GM04503 (cell line): ENCODE measurements around the gene C15orf40.
"Not testable (repeated sequence)": the region's sequence is repeated elsewhere in the genome, so short reads cannot be mapped to it uniquely, and the experiment has no call there.

Source experiments
- DNase-seq: peaks from one replicate; pipeline ENCODE4 v3.0.0-alpha.2; 2012; ENCODE audit warnings: low read depth

The C15orf40 gene

DNA sequence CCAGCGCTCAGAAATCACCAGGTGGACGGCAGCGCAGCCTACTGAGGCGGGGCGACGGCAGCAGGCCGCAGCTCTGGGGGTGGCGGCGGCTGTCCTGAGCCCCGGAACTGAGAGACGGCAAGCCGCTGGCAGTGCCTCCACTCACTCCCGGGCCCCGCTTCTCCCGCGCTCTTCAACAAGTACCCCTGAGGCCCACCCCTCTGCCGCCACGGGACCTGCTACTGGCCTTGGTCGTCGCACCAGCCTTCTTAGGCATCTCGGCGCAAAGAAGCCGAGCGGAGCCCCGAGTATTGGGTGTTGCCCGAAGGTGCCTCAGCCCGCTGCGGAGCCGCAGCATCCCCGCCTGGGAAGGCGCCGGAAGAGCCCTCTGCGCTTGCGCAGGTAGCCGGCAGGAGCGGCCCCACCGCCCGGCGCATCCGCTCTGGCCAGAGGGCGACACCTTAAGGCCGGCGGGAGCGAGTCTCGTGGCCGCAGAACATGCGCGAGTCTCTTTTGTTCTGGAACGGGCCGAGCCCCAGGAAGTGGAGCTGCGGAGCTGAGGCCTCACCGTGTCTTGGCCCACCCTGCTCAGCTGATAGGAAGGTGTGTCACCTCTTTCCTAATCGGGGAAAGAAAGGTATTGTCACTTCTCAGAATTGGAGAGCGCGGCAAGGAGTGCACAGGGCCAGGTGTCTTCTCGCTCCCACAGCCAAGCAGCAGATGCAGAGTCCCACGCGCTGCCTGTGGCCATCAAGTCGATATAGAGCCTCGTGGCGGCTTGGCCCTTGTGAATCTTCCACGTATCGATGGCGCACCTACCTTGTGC lies at the start of gene C15orf40:
TSS of gene C15orf40 (minus strand) at position 369 of the 805 bp plus-strand sequence. CDS start at position 337, 32 bp downstream.
- no peak for DNase-seq

DNA sequence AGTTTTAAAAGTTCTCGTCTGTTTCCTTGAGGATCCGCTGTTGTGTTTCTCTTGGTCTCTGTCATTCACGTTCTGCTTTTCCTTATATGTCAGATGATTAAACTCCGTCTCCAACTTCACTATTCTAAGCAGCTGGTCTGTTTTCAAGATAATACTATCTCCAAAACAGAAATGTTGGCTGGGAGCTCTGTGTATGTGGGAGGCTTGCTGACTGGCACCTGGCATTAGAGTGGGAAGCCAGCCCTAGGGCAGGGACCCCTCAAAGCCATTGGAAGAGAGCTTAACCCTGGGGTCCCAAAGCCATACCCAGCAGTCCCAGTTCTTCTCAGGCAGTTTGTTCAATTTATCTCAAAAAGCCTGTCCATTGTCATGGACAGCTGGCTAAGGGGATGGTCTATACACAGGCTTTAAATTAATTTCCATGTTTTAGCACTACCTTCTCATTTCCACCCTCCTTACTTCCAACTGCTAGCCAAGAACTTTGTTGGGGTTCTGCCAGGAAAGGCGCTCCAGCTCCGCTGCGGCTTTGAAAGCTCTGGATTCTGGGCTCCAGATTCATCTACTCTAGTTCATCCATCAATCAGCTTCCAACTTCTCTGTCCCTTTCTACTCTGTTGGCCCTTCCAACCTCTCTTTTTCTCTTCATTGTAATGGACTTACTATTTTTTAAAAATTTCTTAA lies 46.4 kb upstream of the C15orf40 start:
- DNase-seq = no peak

DNA sequence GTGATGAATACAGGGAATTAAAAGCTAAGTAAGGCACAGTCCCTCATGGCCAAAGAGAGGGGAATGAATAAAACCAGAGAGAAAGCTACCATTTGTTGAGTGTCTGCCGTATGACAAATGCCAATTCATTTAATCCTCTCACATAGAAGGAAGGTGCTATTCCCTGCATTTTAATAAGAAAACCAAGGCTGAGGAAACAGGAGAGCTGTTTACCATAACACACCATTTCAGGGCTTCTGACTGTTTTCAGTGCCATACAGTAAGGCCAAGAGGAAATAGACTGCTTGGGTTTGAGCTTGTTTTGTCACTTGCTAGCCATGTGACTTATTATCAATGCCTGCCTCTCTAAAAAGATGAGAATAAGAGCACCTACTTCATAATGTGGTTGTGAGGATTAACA lies 45.6 kb upstream of the C15orf40 start:
- DNase-seq = no peak

- DNase-seq = peak; percentile 53
Measured at GRCh38 chr15:83053151-83053550, 41.7 kb upstream of the C15orf40 start.

- no peak for DNase-seq
Measured at GRCh38 chr15:83046558-83047127, 35.2 kb upstream of the C15orf40 start.

GRCh38 chr15:83044156-83044555 lies 32.7 kb upstream of the C15orf40 start:
- DNase-seq = no peak

DNA sequence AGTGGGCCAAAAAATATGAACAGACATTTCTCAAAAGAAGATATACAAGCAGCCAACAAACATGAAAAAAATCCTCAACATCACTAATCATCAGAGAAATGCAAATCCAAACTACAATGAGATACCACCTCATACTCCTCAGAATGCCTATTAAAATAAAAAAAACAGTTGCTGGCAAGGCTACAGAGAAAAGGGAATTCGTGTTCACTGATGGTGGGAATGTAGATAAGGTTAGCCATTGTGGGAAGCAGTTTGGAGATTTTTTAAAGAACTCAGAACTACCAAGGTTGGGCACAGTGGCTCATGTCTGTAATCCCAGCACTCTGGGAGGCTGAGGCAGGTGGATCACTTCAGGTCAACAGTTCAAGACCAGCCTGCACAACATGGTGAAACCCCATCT lies 27.8 kb upstream of the C15orf40 start:
- no peak for DNase-seq

GRCh38 chr15:83036253-83036652 lies 24.8 kb upstream of the C15orf40 start:
- DNase-seq = no peak

GRCh38 chr15:83031234-83031633 lies 19.8 kb upstream of the C15orf40 start:
- DNase-seq = not testable (repeated sequence)

DNA sequence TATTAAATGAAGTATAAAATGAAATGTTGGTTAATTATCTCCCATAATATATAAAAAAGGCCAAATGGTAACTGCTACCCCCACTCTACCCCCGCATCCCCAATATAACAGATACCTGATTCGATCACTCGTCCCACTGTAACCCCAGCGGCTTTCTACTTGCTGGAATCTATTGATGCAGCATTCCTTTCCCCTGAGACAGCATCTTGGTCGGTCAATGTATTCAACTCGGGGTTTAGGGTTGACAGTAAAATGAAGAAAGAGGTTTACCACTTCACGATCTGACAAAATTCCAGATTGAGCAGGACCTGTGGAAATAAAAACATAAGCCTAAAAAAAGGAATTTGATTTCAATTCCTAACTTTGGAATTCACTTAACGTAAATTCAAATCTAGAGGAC lies 18.6 kb upstream of the C15orf40 start:
- no peak for DNase-seq

- DNase-seq = no peak
Measured at GRCh38 chr15:83018436-83018835, 7.0 kb upstream of the C15orf40 start.

GRCh38 chr15:83016906-83017305 lies 5.5 kb upstream of the C15orf40 start:
- no peak for DNase-seq

- DNase-seq = no peak
Measured at GRCh38 chr15:83015361-83015760, 3.9 kb upstream of the C15orf40 start.

DNA sequence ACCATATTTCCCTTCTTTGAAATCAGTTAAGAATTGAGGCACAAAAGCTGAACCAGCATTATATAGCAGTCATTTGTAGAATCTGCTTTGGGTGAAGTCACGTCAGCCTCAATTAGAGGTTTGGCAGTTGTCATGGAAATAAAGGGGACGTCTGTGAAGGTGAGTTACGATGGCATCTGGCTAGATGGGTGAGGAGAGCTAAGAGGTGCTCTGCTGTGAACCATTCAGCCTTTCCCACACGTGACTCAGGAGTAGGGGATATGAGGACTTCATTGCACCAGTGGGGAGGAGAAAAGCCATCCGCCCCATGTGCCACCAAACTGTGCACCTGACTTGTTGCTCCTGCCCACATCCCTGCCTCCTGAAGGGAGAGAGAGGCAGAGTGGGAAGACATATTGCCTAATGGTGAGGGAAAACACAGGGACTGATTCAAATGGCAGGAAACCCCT lies 2.8 kb upstream of the C15orf40 start:
- DNase-seq = no peak

DNA sequence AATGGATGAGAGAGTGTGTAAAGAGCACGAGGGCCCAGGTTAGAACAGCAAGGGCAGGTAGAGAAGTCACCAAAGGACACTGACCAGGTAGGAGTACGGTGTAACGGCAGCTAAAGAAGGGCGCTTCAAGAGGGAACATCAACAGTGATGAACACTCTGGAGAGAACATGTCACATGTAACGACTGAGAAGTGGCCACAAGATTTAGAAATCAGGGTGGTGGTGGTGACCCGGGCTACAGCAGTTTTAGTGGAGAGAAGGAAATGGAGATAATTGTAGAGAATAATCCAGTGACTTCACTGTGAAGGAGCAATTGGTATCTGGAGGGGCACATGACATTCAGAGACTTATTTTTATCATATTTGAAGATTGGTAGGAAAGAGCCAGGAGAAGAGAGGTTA lies 1.2 kb upstream of the C15orf40 start:
- no peak for DNase-seq

DNA sequence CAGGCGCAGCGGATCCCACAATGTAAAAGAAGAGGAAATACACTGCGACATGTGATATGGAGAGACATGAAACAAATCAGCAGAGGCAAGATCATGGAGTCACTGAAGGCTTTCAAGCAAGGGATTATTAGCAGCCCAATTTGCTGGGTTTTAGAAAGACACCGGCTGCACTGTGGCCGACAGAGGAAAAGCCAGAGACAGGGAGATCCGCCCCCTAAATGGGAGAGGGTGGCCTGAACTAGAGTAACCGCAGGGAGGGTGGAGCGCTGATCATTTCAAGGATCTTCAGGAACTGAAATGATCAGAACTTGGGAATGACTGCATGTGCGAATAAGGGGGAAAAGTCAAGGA lies 612 bp upstream of the C15orf40 start:
- no peak for DNase-seq

GRCh38 chr15:83010709-83011270 lies 649 bp downstream of the C15orf40 start:
- DNase-seq = no peak

DNA sequence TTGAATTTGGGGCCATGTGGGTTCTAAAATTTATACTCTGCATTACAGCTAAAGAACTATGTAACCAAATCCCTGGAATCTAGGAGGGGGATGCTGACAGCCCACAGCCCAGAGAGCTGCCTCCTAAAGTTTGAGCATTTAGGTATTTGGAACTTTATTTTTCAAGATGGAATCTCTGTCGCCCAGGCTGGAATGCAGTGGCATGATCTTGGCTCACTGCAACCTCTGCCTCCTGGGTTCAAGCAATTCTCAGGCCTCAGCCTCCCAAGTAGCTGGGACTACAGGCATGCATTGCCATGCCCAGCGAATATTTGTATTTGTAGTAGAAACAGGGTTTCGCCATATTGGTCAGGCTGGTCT lies 10.8 kb downstream of the C15orf40 start:
- not testable (repeated sequence) for DNase-seq

DNA sequence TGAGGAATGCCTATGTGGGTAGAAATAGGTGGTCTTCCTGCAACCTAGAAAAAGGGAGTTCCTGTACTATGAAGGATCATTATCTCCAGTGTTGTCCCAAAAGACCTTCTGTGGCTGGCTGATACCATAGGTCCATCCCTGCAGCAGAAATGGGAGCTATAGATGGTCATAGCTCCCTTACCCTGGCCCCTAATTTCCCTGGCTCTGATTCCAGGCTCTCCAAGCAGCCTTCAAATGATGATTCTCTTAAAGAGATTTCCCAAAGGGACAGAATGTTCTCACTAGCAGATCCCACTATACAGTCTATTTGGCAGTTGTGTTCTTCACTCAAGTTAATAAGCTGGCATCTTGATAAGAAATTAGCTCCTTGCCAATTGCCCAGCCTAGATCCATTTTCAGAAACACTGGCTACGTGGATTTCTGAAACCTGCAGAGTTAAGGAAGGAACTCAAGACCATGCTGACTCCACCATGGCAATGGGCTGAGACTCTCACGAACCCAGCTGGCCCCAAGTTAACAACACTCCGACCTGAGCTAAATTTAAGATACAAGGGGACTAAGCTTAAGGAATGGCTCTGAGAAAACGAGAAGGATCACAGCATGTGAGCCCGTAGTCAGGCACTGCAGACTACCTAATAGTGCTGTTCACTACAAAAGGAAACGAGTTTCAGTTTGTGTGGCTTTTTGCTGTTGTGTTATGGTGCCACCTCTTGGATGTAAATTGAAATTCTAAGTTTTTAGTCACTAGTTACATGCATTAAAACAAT lies 11.4 kb downstream of the C15orf40 start:
- no peak for DNase-seq

DNA sequence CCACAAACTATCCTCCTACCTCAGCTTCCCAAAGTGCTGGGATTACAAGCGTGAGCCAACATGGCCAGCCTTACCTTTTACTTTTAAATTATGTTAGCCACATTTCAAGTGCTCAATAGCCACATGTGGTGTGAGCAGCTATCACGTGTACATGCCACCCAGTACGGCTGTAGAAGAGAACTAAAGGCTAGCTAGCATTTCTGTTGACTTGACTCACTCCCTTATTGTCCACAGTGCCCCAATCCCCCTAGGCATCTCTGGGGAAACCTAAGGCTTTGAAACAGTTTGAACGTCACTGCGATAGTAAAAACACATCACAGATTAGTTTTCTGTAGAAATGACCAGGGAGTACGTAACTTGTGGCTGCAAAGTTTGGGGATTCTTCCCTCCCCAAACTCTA lies 12.0 kb downstream of the C15orf40 start:
- no peak for DNase-seq

DNA sequence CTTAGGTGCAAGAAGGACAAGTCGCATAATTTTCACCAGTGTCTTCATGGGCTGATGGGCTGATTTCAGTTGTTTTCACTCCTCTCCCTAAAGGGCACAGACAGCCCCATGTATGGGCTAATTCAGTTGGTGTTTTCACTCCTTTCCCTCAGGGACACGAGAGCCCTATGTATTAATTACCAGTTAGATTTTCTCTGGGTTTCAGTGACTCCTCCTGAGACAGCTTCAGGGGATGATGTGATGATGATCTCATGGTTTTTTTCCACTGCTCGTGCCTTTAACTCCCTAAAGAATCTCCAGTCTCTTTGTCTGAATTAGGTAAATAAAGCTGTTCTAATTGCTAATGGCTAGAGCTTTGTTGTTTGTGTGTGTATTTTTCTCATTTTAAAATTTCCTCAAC lies 15.5 kb downstream of the C15orf40 start:
- DNase-seq = no peak

- no peak for DNase-seq
Measured at GRCh38 chr15:82995076-82995475, 16.4 kb downstream of the C15orf40 start.
